HG03097 (cell line): ENCODE data around the gene FOXL2NB.

Experiments used
- ATAC-seq: cut with Tn5 transposase; IDR thresholded peaks from one replicate; pipeline ENCODE4 v1.9.1; 2021; ENCODE audit not compliant: unreplicated experiment, low FRiP score

The FOXL2NB gene

DNA sequence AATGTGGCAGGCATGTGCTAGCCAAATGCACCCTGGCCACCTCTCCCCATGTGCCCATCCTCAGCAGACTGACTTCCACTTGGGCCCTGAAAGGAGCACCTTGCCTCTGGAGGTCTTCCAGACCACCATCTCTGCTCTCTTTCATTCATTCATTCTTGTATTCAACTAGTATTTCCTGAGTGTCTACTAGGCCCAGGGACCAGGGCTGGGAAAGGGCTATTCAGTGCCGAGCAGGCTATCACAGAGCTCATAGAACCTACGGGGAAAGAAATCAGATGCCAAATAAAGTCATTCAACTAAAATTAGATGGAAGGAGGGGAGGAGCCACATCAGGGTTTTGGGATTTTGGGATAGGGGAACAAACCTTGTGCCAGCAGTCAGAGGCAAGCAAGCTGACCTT lies 40.2 kb downstream of the FOXL2NB start:
- no peak for ATAC-seq

DNA sequence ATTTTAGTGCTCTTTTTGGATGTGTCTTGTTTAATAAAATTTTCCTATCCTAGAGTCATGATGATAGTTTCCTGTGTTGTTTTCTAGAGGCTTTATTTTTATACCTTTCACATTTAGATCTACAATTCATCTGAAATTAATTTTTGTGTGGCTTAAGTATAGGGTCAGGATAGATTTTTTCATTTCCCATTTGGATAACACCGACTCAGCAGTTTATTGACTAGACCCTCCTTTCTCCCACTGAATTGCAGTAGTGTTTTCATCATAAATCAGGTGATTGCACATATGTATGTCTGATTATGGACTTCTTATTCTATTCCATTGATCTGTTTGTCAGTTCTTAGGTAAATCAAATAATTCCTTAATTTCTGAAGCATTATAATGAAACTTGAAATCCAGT lies 48.7 kb downstream of the FOXL2NB start:
- no peak for ATAC-seq
